MM.1S (cell line): Measurements from ENCODE around the gene C3orf20.

Source experiments
- DNase-seq: peaks from one replicate; pipeline ENCODE4 v3.0.0-alpha.2; 2015
- H2AFZ ChIP-seq: fragments of 300-600 bp; sonication (generic); 2 replicates; pipeline ENCODE4 v1.6.0; 2016; ENCODE audit warnings: antibody characterized with exemption, low read length
- H3F3A ChIP-seq: fragments of 300-600 bp; sonication (generic); 2 replicates; pipeline ENCODE4 v1.6.1; 2016; ENCODE audit warnings: mild to moderate bottlenecking, antibody characterized with exemption, low read length, moderate library complexity, mixed read lengths; ENCODE audit not compliant: insufficient read depth
- H3K27ac ChIP-seq: fragments of 300-600 bp; sonication (generic); 2 replicates; pipeline ENCODE4 v1.5.1; 2016; ENCODE audit warnings: mild to moderate bottlenecking, low read length
- H3K27me3 ChIP-seq: fragments of 300-600 bp; sonication (generic); replicated peaks from 2 replicates; pipeline ENCODE4 v1.6.0; 2016; ENCODE audit warnings: low read length; ENCODE audit not compliant: insufficient read depth
- H3K36me3 ChIP-seq: fragments of 300-600 bp; sonication (generic); replicated peaks from 2 replicates; pipeline ENCODE4 v1.6.1; 2016; ENCODE audit warnings: mild to moderate bottlenecking, low read length, mixed read lengths; ENCODE audit not compliant: insufficient read depth
- H3K4me1 ChIP-seq: fragments of 300-600 bp; sonication (generic); 2 replicates; pipeline ENCODE4 v1.6.1; 2016; ENCODE audit warnings: low read length, mixed read lengths
- H3K4me2 ChIP-seq: fragments of 300-600 bp; sonication (generic); 2 replicates; pipeline ENCODE4 v1.6.0; 2016; ENCODE audit warnings: low read depth, low read length
- H3K4me3 ChIP-seq: fragments of 300-600 bp; sonication (generic); 2 replicates; pipeline ENCODE4 v1.5.1; 2016; ENCODE audit warnings: low read length, mixed read lengths
- H3K79me2 ChIP-seq: fragments of 300-600 bp; sonication (generic); 2 replicates; pipeline ENCODE4 v1.6.1; 2016; ENCODE audit warnings: mixed run types, low read length, mixed read lengths
- H3K9ac ChIP-seq: fragments of 300-600 bp; sonication (generic); 2 replicates; pipeline ENCODE4 v1.6.1; 2016; ENCODE audit warnings: low read length, mixed read lengths
- H3K9me2 ChIP-seq: fragments of 300-600 bp; sonication (generic); replicated peaks from 2 replicates; pipeline ENCODE4 v1.6.1; 2016; ENCODE audit warnings: mild to moderate bottlenecking, low read length, mixed read lengths; ENCODE audit not compliant: insufficient read depth
- H3K9me3 ChIP-seq: fragments of 300-600 bp; sonication (generic); replicated peaks from 2 replicates; pipeline ENCODE4 v1.6.1; 2016; ENCODE audit warnings: mild to moderate bottlenecking, low read length, mixed read lengths; ENCODE audit not compliant: insufficient read depth
- H4K20me1 ChIP-seq: fragments of 300-600 bp; sonication (generic); 2 replicates; pipeline ENCODE4 v1.6.1; 2016; ENCODE audit warnings: mild to moderate bottlenecking, low read length, moderate library complexity, mixed read lengths; ENCODE audit not compliant: insufficient read depth
- EZH2 ChIP-seq: fragments of 300-600 bp; sonication (generic); optimal IDR thresholded peaks from 2 replicates; pipeline ENCODE3; 2017; ENCODE audit warnings: low read depth, mild to moderate bottlenecking, antibody characterized with exemption, low read length, mixed read lengths
- EZH2phosphoT487 ChIP-seq: fragments of 300-600 bp; sonication (generic); IDR thresholded peaks from 2 replicates; pipeline ENCODE4 v1.6.1; 2018; ENCODE audit warnings: antibody characterized with exemption, low read length
- TF ChIP-seq, protein P1 (sequence below): fragments of 300-600 bp; sonication (generic); IDR thresholded peaks from 2 replicates; pipeline ENCODE4 v1.5.1; 2016; ENCODE audit warnings: antibody characterized with exemption, low read length, mixed read lengths

Gene C3orf20

DNA sequence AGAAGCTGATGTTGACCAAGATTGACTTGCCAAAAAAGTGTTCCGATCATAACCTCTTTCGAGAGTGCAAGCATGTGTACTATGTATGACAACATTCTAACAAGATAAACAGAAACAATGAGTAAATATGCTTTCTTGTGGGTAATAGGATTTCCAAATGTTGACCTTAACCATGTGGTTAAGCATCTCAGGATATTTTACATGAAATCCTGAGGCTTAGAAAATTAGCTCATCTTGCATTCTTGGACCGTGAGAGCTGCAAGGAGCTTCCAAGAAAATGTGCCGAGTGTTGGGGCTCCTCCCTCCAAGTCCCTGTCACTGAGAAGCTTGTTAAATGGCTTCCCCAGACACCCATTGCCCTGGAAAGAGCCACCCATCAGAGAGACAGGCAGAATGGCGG, 50.1 kb downstream of the C3orf20 start:
- no peak overlapping the region for H3K9ac ChIP-seq
- DNase-seq: no peak
- H3K9me3 ChIP-seq: no peaks in the 10 kb centered on the region
- H3K4me2 ChIP-seq: no peak overlapping the region
- H3K27ac ChIP-seq: no peak overlapping the region
- H3K36me3 ChIP-seq: no peaks in the 10 kb centered on the region
- H2AFZ ChIP-seq: no peak overlapping the region
- H3K4me1 ChIP-seq: peaks cover 8% of the 10 kb centered on the region
- no peaks in the 10 kb centered on the region for H3K27me3 ChIP-seq
- H3K9me2 ChIP-seq: no peaks in the 10 kb centered on the region
- H4K20me1 ChIP-seq: no peaks in the 10 kb centered on the region
- H3K79me2 ChIP-seq: no peaks in the 10 kb centered on the region
- TF ChIP-seq, protein P1, sequence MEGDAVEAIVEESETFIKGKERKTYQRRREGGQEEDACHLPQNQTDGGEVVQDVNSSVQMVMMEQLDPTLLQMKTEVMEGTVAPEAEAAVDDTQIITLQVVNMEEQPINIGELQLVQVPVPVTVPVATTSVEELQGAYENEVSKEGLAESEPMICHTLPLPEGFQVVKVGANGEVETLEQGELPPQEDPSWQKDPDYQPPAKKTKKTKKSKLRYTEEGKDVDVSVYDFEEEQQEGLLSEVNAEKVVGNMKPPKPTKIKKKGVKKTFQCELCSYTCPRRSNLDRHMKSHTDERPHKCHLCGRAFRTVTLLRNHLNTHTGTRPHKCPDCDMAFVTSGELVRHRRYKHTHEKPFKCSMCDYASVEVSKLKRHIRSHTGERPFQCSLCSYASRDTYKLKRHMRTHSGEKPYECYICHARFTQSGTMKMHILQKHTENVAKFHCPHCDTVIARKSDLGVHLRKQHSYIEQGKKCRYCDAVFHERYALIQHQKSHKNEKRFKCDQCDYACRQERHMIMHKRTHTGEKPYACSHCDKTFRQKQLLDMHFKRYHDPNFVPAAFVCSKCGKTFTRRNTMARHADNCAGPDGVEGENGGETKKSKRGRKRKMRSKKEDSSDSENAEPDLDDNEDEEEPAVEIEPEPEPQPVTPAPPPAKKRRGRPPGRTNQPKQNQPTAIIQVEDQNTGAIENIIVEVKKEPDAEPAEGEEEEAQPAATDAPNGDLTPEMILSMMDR: no peak
- TF ChIP-seq EZH2: no peak
- TF ChIP-seq EZH2phosphoT487: no peak
- H3F3A ChIP-seq: no peaks in the 10 kb centered on the region
- no peak overlapping the region for H3K4me3 ChIP-seq

DNA sequence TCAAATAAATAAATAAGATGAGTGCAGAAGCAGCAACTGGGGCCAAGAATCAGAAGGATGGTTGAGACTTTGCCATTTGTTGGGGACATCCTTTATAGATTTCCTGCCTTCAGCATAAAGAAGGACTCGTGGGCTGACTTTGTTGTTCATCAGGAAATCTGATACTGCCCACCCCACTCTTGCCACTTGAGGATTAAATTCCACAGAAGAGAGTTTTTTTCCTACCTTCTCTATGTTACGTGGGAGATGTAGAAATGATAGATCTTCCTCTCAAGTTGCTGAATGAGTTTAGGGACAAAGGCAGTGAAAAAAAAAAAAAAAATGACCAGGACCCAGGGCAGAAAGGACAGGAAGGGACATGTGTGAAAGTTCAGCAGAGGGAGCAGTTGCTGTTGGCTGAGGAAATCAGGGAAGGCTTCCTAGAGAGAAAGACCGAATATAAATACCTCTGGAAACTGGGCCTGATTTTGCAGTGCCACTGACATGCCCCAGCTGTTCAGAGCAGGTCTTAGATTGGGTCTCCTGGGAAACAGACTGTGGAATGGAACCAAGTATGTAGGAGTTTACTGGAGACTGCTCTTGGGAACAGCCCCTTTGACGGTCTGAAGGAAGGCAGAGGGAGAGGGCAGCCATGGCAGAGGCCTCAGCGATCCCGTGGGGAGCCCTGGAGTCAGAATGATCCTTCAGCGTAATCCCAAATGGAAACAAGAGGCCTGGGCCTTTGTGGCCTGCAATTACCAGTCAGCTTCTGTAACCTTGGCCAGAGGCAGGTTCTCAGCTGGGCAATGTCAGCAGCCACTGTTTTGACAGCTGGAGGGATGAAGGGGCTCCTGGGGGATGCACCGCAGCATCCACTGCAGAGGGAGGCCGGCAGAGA, 50.9 kb downstream of the C3orf20 start:
- TF ChIP-seq, protein P1: no peak
- no peak for TF ChIP-seq EZH2
- TF ChIP-seq EZH2phosphoT487: no peak
- H3K79me2 ChIP-seq: no peaks in the 10 kb centered on the region
- H3K27ac ChIP-seq: no peak overlapping the region
- no peak overlapping the region for H3K4me2 ChIP-seq
- no peaks in the 10 kb centered on the region for H3K9me2 ChIP-seq
- no peaks in the 10 kb centered on the region for H3K27me3 ChIP-seq
- DNase-seq: no peak
- no peak overlapping the region for H3K4me3 ChIP-seq
- H3K9me3 ChIP-seq: no peaks in the 10 kb centered on the region
- peaks cover 8% of the 10 kb centered on the region for H3K4me1 ChIP-seq
- H2AFZ ChIP-seq: no peak overlapping the region
- no peaks in the 10 kb centered on the region for H3K36me3 ChIP-seq
- H3K9ac ChIP-seq: no peak overlapping the region
- no peaks in the 10 kb centered on the region for H4K20me1 ChIP-seq
- no peaks in the 10 kb centered on the region for H3F3A ChIP-seq

DNA sequence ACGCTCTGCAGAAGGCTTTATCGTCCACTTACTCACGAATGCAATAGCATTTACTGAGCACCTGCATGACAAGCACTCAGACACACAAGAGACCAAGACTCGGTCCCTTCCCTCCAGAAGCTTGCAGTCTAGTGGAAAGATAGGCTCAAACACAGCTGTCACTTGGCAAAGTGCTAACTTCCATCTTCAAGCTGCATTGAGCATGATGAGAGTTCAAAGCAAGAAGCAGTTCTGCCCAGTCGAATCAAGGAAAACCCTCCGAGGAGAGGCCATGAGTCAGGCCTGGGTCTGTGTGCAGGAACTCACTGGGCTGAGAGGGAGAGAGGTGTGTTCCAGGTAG, 51.5 kb downstream of the C3orf20 start:
- Histone ChIP-seq H3K27me3 (no peaks in the 10 kb centered on the region), H3K79me2 (no peaks in the 10 kb centered on the region), H3K4me1 (peaks cover 4% of the 10 kb centered on the region), H3K9me3 (no peaks in the 10 kb centered on the region), H3K4me2 (no peak overlapping the region), H3K36me3 (no peaks in the 10 kb centered on the region), H3F3A (no peaks in the 10 kb centered on the region), H3K4me3 (no peak overlapping the region), H3K9ac (no peak overlapping the region), H3K27ac (no peak overlapping the region), H2AFZ (no peak overlapping the region), H3K9me2 (no peaks in the 10 kb centered on the region), H4K20me1 (no peaks in the 10 kb centered on the region)
- TF ChIP-seq EZH2 (no peak), EZH2phosphoT487 (no peak)
- TF ChIP-seq, protein P1: no peak
- DNase-seq: no peak
